Loucy (cell line): ENCODE measurements around the gene MAP3K12.

Source experiments
- EZH2phosphoT487 ChIP-seq: fragments of 200-600 bp; IDR thresholded peaks from 2 replicates; pipeline ENCODE4 v1.6.1; 2018; ENCODE audit warnings: antibody characterized with exemption, mild to moderate bottlenecking, moderate library complexity, borderline replicate concordance
- TF ChIP-seq, protein P1 (sequence below): fragments of 200-600 bp; sonication (generic); conservative IDR thresholded peaks from 2 replicates; pipeline ENCODE4 v1.5.1; 2014; ENCODE audit warnings: mild to moderate bottlenecking, antibody characterized with exemption, low read length

DNA sequence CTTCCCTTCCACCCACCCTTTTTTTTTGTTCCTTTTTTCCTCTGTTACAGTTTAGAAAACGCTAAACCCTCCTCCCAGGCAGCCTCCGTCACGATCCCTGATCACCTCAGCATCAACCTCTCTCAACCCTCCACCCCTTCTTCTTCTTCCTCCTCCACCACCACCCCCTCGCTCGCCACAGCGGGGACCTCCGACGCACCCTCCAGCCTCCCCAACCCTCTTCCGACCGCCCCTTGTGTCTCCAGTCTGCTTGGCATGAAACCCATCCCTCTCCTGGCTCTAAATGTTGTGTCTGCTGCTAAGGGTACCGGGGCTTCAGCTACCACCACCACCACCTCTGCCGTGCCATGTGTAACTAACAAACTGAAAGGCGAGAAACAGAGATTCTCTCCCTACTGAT, 24.4 kb downstream of the MAP3K12 start:
- TF ChIP-seq, protein P1, sequence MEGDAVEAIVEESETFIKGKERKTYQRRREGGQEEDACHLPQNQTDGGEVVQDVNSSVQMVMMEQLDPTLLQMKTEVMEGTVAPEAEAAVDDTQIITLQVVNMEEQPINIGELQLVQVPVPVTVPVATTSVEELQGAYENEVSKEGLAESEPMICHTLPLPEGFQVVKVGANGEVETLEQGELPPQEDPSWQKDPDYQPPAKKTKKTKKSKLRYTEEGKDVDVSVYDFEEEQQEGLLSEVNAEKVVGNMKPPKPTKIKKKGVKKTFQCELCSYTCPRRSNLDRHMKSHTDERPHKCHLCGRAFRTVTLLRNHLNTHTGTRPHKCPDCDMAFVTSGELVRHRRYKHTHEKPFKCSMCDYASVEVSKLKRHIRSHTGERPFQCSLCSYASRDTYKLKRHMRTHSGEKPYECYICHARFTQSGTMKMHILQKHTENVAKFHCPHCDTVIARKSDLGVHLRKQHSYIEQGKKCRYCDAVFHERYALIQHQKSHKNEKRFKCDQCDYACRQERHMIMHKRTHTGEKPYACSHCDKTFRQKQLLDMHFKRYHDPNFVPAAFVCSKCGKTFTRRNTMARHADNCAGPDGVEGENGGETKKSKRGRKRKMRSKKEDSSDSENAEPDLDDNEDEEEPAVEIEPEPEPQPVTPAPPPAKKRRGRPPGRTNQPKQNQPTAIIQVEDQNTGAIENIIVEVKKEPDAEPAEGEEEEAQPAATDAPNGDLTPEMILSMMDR = no peak
- no peak for TF ChIP-seq EZH2phosphoT487
